Kasumi-1 (cell line): Measurements from ENCODE around the gene MYT1.

Experiments
- DNase-seq, 2 experiments: peaks; one replicate each; lab custom pipeline; 2025; lab: John Stamatoyannopoulos, UW

MYT1 gene

GRCh38 chr20:64153861-64154589 lies 10.2 kb upstream of the MYT1 start:
- no peak for DNase-seq

GRCh38 chr20:64154590-64155257 lies 9.5 kb upstream of the MYT1 start:
- no peak for DNase-seq

GRCh38 chr20:64155258-64156135 lies 8.8 kb upstream of the MYT1 start:
- no peak for DNase-seq

GRCh38 chr20:64156136-64156885 lies 7.9 kb upstream of the MYT1 start:
- DNase-seq, result no peak

- no peak for DNase-seq
Observed at GRCh38 chr20:64156886-64157875, 7.1 kb upstream of the MYT1 start.

GRCh38 chr20:64157878-64158277 lies 6.4 kb upstream of the MYT1 start:
- no peak for DNase-seq

- no peak for DNase-seq
Observed at GRCh38 chr20:64158346-64159285, 5.6 kb upstream of the MYT1 start.

GRCh38 chr20:64159286-64159680 lies 5.0 kb upstream of the MYT1 start:
- no peak for DNase-seq

- no peak for DNase-seq
Observed at GRCh38 chr20:64159711-64160110, 4.5 kb upstream of the MYT1 start.

- DNase-seq, result no peak
Observed at GRCh38 chr20:64160118-64160517, 4.1 kb upstream of the MYT1 start.

GRCh38 chr20:64160526-64161355 lies 3.5 kb upstream of the MYT1 start:
- no peak for DNase-seq

GRCh38 chr20:64161356-64162238 lies 2.7 kb upstream of the MYT1 start:
- peak; percentile 37 to 39 for DNase-seq

GRCh38 chr20:64162239-64162910 lies 1.9 kb upstream of the MYT1 start:
- DNase-seq, result no peak

GRCh38 chr20:64163776-64164122 lies 503 bp upstream of the MYT1 start:
- DNase-seq, result no peak

GRCh38 chr20:64165866-64166600 lies 1.8 kb downstream of the MYT1 start:
- no peak for DNase-seq
